ENCODE data around the gene ERC2.

The ERC2 gene

DNA sequence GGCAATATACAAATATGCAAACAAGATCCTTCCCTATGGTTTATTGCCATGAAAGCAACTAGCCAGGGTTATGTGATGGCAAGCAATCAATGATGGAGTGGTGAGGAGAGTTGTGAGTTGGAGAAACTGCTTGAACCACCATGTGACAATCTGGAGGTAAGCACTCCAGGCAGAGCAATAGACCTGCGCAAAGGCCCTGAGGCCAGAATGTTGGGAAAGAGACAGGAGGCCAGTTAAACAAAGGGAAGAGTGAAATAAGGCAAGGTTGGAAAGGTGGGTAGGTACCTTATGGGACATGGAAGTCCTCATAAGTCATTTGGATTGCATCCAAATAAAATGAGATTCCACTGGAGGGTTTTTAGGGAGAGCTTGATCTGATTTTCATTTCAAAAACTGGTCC, 901.1 kb downstream of the ERC2 start:
- Histone ChIP-seq H2BK5ac (ENCODE audit: low read depth, low read length, poor library complexity) (no peak overlapping the region), H2BK12ac (ENCODE audit: low read length) (peak overlapping the region; percentile 95), H3K9me3 (ENCODE audit: insufficient read depth, low read depth, low read length) (peaks cover 2% of the 10 kb centered on the region), H3K79me2 (ENCODE audit: control insufficient read depth, insufficient read depth, low read length, poor library complexity) (peaks cover 2% of the 10 kb centered on the region), H3K4me2 (ENCODE audit: low read length) (no peak overlapping the region), H4K91ac (ENCODE audit: low read depth, low read length) (peak overlapping the region; percentile 77), H3K9ac (ENCODE audit: low read length) (no peak overlapping the region), H3K18ac (ENCODE audit: low read length) (no peak overlapping the region), H4K8ac (ENCODE audit: low read depth, low read length) (no peak overlapping the region), H3K27ac (ENCODE audit: low read depth, low read length) (no peak overlapping the region), H3K23ac (ENCODE audit: low read length) (no peak overlapping the region), H3K36me3 (ENCODE audit: control insufficient read depth in 1 of 2, insufficient read depth in 2 of 2, low read length in 2 of 2) (no peaks in the 10 kb centered on the region), H3K79me1 (ENCODE audit: low read length) (peaks cover 28% of the 10 kb centered on the region), H4K12ac (ENCODE audit: low read depth, low read length) (no peak overlapping the region), H3K4me3 (ENCODE audit: low read depth, low read length) (no peak overlapping the region), H2AK5ac (ENCODE audit: low read length) (no peak overlapping the region), H3K4me1 (ENCODE audit: control insufficient read depth in 1 of 2, insufficient read depth in 2 of 2, low read length in 2 of 2) (peaks cover 31% of the 10 kb centered on the region in 2 experiments), H2AFZ (ENCODE audit: insufficient read depth, low read length, poor library complexity) (no peak overlapping the region), H3K14ac (ENCODE audit: low read length) (no peak overlapping the region), H2BK120ac (ENCODE audit: insufficient read depth, low read length, poor library complexity) (peak overlapping the region; percentile 87), H3K4ac (ENCODE audit: low read depth, low read length) (no peak overlapping the region), H3K27me3 (ENCODE audit: insufficient read depth, low read length) (no peaks in the 10 kb centered on the region)
- WGBS (ENCODE audit: extremely low coverage, insufficient coverage, insufficient read length) = no CpG with 5 or more reads among the region's 1 CpG
- peak; percentile 77 to 91 for DNase-seq

DNA sequence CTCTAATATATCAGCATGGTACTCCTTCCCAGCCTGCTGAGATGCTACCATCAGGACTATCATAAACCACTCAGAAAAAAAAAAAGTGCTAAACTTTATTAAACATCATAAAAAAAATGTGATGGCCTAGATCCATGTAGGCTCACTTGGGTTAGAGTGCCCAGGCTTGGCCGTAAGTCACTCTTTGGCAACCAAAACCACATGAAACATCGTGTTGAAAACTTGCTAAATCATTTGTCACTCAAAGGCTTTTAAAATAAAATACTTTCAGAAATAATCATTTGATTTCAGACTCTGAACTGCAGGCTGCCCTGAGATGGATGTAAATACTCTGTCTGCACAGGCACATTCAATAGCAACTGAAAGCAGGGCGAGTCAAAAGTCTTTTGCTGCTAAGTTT, 902.7 kb downstream of the ERC2 start:
- no peak overlapping the region for H3K4me2 ChIP-seq (ENCODE audit: low read length)
- H3K4me3 ChIP-seq (ENCODE audit: low read depth, low read length) = no peak overlapping the region
- no peak overlapping the region for H2BK5ac ChIP-seq (ENCODE audit: low read depth, low read length, poor library complexity)
- H2AK5ac ChIP-seq (ENCODE audit: low read length) = no peak overlapping the region
- DNase-seq = no peak
- no peak overlapping the region for H4K91ac ChIP-seq (ENCODE audit: low read depth, low read length)
- H2BK120ac ChIP-seq (ENCODE audit: insufficient read depth, low read length, poor library complexity) = no peak overlapping the region
- peaks cover 18% of the 10 kb centered on the region for H3K79me1 ChIP-seq (ENCODE audit: low read length)
- WGBS (ENCODE audit: extremely low coverage, insufficient coverage, insufficient read length) = no CpG with 5 or more reads among the region's 3 CpGs
- H3K4ac ChIP-seq (ENCODE audit: low read depth, low read length) = no peak overlapping the region
- H2AFZ ChIP-seq (ENCODE audit: insufficient read depth, low read length, poor library complexity) = no peak overlapping the region
- H3K14ac ChIP-seq (ENCODE audit: low read length) = no peak overlapping the region
- H3K9me3 ChIP-seq (ENCODE audit: insufficient read depth, low read depth, low read length) = peaks cover 2% of the 10 kb centered on the region
- H3K4me1 ChIP-seq (ENCODE audit: control insufficient read depth in 1 of 2, insufficient read depth in 2 of 2, low read length in 2 of 2) = peaks cover 19 to 23% of the 10 kb centered on the region in 2 experiments
- no peaks in the 10 kb centered on the region for H3K36me3 ChIP-seq (ENCODE audit: control insufficient read depth in 1 of 2, insufficient read depth in 2 of 2, low read length in 2 of 2)
- H2BK12ac ChIP-seq (ENCODE audit: low read length) = no peak overlapping the region
- H4K12ac ChIP-seq (ENCODE audit: low read depth, low read length) = no peak overlapping the region
- H3K27ac ChIP-seq (ENCODE audit: low read depth, low read length) = no peak overlapping the region
- no peak overlapping the region for H3K23ac ChIP-seq (ENCODE audit: low read length)
- no peak overlapping the region for H4K8ac ChIP-seq (ENCODE audit: low read depth, low read length)
- H3K27me3 ChIP-seq (ENCODE audit: insufficient read depth, low read length) = no peaks in the 10 kb centered on the region
- no peak overlapping the region for H3K18ac ChIP-seq (ENCODE audit: low read length)
- peaks cover 2% of the 10 kb centered on the region for H3K79me2 ChIP-seq (ENCODE audit: control insufficient read depth, insufficient read depth, low read length, poor library complexity)
- H3K9ac ChIP-seq (ENCODE audit: low read length) = no peak overlapping the region

DNA sequence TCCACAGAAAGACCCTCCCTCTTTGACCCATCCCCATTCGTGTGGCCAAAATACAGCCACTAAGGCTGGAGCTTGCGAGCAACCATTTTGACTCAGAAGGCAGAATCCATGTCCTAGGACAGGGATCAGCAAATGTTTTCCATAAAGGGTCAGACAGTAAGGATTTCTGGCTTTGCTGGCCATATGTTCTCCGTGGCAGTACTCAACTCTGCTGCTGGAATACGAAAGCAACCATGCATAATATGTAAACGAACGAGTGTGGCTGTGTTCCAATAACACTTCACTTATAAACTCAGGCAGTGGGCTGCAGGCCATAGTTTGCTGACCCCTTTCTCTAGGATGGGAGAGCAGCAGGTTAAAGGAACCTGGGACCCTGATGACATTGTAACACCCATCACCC, 903.5 kb downstream of the ERC2 start:
- no CpG with 5 or more reads among the region's 6 CpGs for WGBS (ENCODE audit: extremely low coverage, insufficient coverage, insufficient read length)
- no peak overlapping the region for H3K23ac ChIP-seq (ENCODE audit: low read length)
- H3K4me2 ChIP-seq (ENCODE audit: low read length) = no peak overlapping the region
- H3K9me3 ChIP-seq (ENCODE audit: insufficient read depth, low read depth, low read length) = peaks cover 2% of the 10 kb centered on the region
- H3K27me3 ChIP-seq (ENCODE audit: insufficient read depth, low read length) = no peaks in the 10 kb centered on the region
- no peak overlapping the region for H3K18ac ChIP-seq (ENCODE audit: low read length)
- H3K4ac ChIP-seq (ENCODE audit: low read depth, low read length) = no peak overlapping the region
- no peak overlapping the region for H4K12ac ChIP-seq (ENCODE audit: low read depth, low read length)
- no peak overlapping the region for H3K27ac ChIP-seq (ENCODE audit: low read depth, low read length)
- H3K79me1 ChIP-seq (ENCODE audit: low read length) = peaks cover 13% of the 10 kb centered on the region
- no peak overlapping the region for H2AFZ ChIP-seq (ENCODE audit: insufficient read depth, low read length, poor library complexity)
- no peak for DNase-seq
- H3K79me2 ChIP-seq (ENCODE audit: control insufficient read depth, insufficient read depth, low read length, poor library complexity) = peaks cover 2% of the 10 kb centered on the region
- no peak overlapping the region for H2BK12ac ChIP-seq (ENCODE audit: low read length)
- H3K36me3 ChIP-seq (ENCODE audit: control insufficient read depth in 1 of 2, insufficient read depth in 2 of 2, low read length in 2 of 2) = no peaks in the 10 kb centered on the region
- H3K4me3 ChIP-seq (ENCODE audit: low read depth, low read length) = no peak overlapping the region
- H3K9ac ChIP-seq (ENCODE audit: low read length) = no peak overlapping the region
- H2BK120ac ChIP-seq (ENCODE audit: insufficient read depth, low read length, poor library complexity) = no peak overlapping the region
- no peak overlapping the region for H4K91ac ChIP-seq (ENCODE audit: low read depth, low read length)
- no peak overlapping the region for H2AK5ac ChIP-seq (ENCODE audit: low read length)
- H4K8ac ChIP-seq (ENCODE audit: low read depth, low read length) = no peak overlapping the region
- no peak overlapping the region for H3K14ac ChIP-seq (ENCODE audit: low read length)
- no peak overlapping the region for H2BK5ac ChIP-seq (ENCODE audit: low read depth, low read length, poor library complexity)
- peaks cover 12 to 15% of the 10 kb centered on the region in 2 experiments for H3K4me1 ChIP-seq (ENCODE audit: control insufficient read depth in 1 of 2, insufficient read depth in 2 of 2, low read length in 2 of 2)

DNA sequence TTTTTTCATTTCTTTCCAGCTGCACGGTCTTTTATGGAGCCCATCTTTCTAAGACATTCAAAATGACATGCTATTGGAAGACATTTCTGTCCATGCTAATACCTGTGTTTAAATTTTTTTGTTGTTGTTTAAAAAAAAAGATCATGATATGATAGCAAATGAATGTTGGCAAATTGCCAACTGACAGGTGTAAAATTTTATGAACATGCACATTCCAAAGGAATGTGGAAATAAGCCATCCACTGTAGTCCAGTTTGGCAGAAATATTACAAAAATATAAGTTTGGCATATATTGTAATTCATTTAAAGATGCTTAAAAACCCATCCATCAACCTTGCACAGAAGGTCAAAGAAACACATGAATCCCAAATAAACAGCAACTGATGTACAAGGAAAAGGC, 905.6 kb downstream of the ERC2 start:
- no peak overlapping the region for H3K18ac ChIP-seq (ENCODE audit: low read length)
- no peaks in the 10 kb centered on the region for H3K9me3 ChIP-seq (ENCODE audit: insufficient read depth, low read depth, low read length)
- no peak overlapping the region for H3K4me3 ChIP-seq (ENCODE audit: low read depth, low read length)
- no peak overlapping the region for H3K23ac ChIP-seq (ENCODE audit: low read length)
- peaks cover 2% of the 10 kb centered on the region for H3K79me2 ChIP-seq (ENCODE audit: control insufficient read depth, insufficient read depth, low read length, poor library complexity)
- H3K36me3 ChIP-seq (ENCODE audit: control insufficient read depth in 1 of 2, insufficient read depth in 2 of 2, low read length in 2 of 2) = no peaks in the 10 kb centered on the region
- no peak overlapping the region for H3K9ac ChIP-seq (ENCODE audit: low read length)
- no peak overlapping the region for H4K12ac ChIP-seq (ENCODE audit: low read depth, low read length)
- H3K4ac ChIP-seq (ENCODE audit: low read depth, low read length) = no peak overlapping the region
- DNase-seq = no peak
- no peak overlapping the region for H2AFZ ChIP-seq (ENCODE audit: insufficient read depth, low read length, poor library complexity)
- no peak overlapping the region for H2BK120ac ChIP-seq (ENCODE audit: insufficient read depth, low read length, poor library complexity)
- H4K8ac ChIP-seq (ENCODE audit: low read depth, low read length) = no peak overlapping the region
- no peak overlapping the region for H3K27ac ChIP-seq (ENCODE audit: low read depth, low read length)
- no peak overlapping the region for H4K91ac ChIP-seq (ENCODE audit: low read depth, low read length)
- no peaks in the 10 kb centered on the region for H3K27me3 ChIP-seq (ENCODE audit: insufficient read depth, low read length)
- no peak overlapping the region for H3K14ac ChIP-seq (ENCODE audit: low read length)
- WGBS (ENCODE audit: extremely low coverage, insufficient coverage, insufficient read length) = no CpG with 5 or more reads among the region's 1 CpG
- H2BK12ac ChIP-seq (ENCODE audit: low read length) = no peak overlapping the region
- H2BK5ac ChIP-seq (ENCODE audit: low read depth, low read length, poor library complexity) = no peak overlapping the region
- peaks cover 3% of the 10 kb centered on the region for H3K79me1 ChIP-seq (ENCODE audit: low read length)
- no peak overlapping the region for H3K4me2 ChIP-seq (ENCODE audit: low read length)
- peaks cover 3 to 5% of the 10 kb centered on the region in 2 experiments for H3K4me1 ChIP-seq (ENCODE audit: control insufficient read depth in 1 of 2, insufficient read depth in 2 of 2, low read length in 2 of 2)
- no peak overlapping the region for H2AK5ac ChIP-seq (ENCODE audit: low read length)
